A549 (cell line): ENCODE measurements around the gene NDFIP1.

Experiments
- CBX2 ChIP-seq: fragments of 200-600 bp; sonication (generic); IDR thresholded peaks from 2 replicates; pipeline ENCODE4 v1.6.1; 2016; ENCODE audit warnings: low read depth, mild to moderate bottlenecking, borderline replicate concordance
- EP300 ChIP-seq, 2 experiments: fragments of >200 bp; sonication (Bioruptor Twin); formaldehyde crosslinking; IDR thresholded peaks; 2 replicates in 1 of 2; 3 replicates in 1 of 2; pipeline ENCODE4 v1.6.1; 2016 to 2017
- HOXA7 ChIP-seq: fragments of 250-450 bp; sonication (Bioruptor Pico); IDR thresholded peaks from 2 replicates; pipeline ENCODE4 v1.5.0; 2020; ENCODE audit warnings: mild to moderate bottlenecking, moderate library complexity
- RFX5 ChIP-seq: fragments of 450-650 bp; IDR thresholded peaks from 2 replicates; pipeline ENCODE4 v1.7.1; 2014; ENCODE audit warnings: antibody characterized with exemption, mild to moderate bottlenecking, moderate library complexity
- TF ChIP-seq, protein P1 (sequence below): fragments of >200 bp; sonication (Bioruptor Twin); formaldehyde crosslinking; IDR thresholded peaks from 3 replicates; pipeline ENCODE4 v1.5.1; 2016
- TF ChIP-seq, protein P2 (sequence below): fragments of 200-600 bp; sonication (generic); IDR thresholded peaks from 2 replicates; pipeline ENCODE4 v1.6.1; 2016; ENCODE audit warnings: antibody characterized with exemption, mild to moderate bottlenecking, moderate library complexity

DNA sequence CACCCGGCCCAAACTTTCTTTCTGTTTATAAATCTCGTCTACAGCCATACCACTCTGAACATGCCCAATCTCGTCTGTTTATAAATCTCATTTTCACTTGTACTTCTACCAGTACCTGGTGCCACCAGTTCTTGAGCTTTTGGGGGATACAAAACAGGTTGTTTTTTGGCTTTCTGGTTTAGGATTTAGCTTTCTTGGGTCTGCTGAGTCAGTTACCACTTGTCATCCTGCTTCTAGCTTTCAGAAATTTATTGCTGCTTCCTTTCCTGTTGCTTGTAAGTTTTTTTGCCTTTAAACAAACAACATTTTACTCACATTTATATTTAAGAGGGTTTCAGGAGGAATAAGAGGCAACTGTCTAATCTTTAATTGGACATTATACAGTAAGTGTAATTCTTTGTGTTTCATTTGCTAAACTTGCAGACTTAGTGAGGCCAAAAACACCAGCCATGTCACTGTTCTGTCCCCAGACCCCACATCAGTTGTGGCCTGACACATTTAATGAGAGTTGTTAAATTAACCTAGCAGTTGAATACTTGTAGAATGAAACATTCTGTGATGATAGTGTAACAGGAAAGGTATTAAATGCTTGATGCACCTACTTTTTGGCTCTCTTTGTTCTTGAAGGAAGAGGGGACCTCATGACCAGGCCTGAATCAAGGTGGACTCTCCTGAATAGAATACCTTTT, 11.8 kb downstream of the NDFIP1 start:
- TF ChIP-seq, protein P1, sequence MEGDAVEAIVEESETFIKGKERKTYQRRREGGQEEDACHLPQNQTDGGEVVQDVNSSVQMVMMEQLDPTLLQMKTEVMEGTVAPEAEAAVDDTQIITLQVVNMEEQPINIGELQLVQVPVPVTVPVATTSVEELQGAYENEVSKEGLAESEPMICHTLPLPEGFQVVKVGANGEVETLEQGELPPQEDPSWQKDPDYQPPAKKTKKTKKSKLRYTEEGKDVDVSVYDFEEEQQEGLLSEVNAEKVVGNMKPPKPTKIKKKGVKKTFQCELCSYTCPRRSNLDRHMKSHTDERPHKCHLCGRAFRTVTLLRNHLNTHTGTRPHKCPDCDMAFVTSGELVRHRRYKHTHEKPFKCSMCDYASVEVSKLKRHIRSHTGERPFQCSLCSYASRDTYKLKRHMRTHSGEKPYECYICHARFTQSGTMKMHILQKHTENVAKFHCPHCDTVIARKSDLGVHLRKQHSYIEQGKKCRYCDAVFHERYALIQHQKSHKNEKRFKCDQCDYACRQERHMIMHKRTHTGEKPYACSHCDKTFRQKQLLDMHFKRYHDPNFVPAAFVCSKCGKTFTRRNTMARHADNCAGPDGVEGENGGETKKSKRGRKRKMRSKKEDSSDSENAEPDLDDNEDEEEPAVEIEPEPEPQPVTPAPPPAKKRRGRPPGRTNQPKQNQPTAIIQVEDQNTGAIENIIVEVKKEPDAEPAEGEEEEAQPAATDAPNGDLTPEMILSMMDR = no peak
- TF ChIP-seq HOXA7 (CRISPR knock-in tag) (no peak), RFX5 (no peak), CBX2 (no peak), EP300 (IDR thresholded peaks at IDR 0.05) (no peak)
- TF ChIP-seq, protein P2, sequence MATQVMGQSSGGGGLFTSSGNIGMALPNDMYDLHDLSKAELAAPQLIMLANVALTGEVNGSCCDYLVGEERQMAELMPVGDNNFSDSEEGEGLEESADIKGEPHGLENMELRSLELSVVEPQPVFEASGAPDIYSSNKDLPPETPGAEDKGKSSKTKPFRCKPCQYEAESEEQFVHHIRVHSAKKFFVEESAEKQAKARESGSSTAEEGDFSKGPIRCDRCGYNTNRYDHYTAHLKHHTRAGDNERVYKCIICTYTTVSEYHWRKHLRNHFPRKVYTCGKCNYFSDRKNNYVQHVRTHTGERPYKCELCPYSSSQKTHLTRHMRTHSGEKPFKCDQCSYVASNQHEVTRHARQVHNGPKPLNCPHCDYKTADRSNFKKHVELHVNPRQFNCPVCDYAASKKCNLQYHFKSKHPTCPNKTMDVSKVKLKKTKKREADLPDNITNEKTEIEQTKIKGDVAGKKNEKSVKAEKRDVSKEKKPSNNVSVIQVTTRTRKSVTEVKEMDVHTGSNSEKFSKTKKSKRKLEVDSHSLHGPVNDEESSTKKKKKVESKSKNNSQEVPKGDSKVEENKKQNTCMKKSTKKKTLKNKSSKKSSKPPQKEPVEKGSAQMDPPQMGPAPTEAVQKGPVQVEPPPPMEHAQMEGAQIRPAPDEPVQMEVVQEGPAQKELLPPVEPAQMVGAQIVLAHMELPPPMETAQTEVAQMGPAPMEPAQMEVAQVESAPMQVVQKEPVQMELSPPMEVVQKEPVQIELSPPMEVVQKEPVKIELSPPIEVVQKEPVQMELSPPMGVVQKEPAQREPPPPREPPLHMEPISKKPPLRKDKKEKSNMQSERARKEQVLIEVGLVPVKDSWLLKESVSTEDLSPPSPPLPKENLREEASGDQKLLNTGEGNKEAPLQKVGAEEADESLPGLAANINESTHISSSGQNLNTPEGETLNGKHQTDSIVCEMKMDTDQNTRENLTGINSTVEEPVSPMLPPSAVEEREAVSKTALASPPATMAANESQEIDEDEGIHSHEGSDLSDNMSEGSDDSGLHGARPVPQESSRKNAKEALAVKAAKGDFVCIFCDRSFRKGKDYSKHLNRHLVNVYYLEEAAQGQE = no peak
